WERI-Rb-1 (cell line): ENCODE data around the gene GRB7.
"Not testable (repeated sequence)": the region's sequence is repeated elsewhere in the genome, so short reads cannot be mapped to it uniquely, and the experiment has no call there.

ENCODE experiments used
- DNase-seq: peaks from one replicate; pipeline ENCODE4 v3.0.0-alpha.2; 2020
- H3K27ac ChIP-seq: fragments of 250-450 bp; sonication (Bioruptor Pico); 2 replicates; pipeline ENCODE4 v1.5.1; 2020; ENCODE audit warnings: mild to moderate bottlenecking, moderate library complexity
- H3K27me3 ChIP-seq: fragments of 250-450 bp; sonication (Bioruptor Pico); 2 replicates; pipeline ENCODE4 v1.5.1; 2021; ENCODE audit warnings: mild to moderate bottlenecking, low read depth, moderate library complexity; ENCODE audit not compliant: insufficient read depth, severe bottlenecking
- H3K36me3 ChIP-seq: fragments of 250-450 bp; sonication (Bioruptor Pico); 2 replicates; pipeline ENCODE4 v1.5.1; 2020; ENCODE audit warnings: mild to moderate bottlenecking, moderate library complexity
- H3K4me3 ChIP-seq: 2 replicates; pipeline ENCODE4 v1.5.1; 2011; ENCODE audit warnings: low read depth, mild to moderate bottlenecking, control low read depth, low read length
- H3K9me3 ChIP-seq: fragments of 250-450 bp; sonication (Bioruptor Pico); 2 replicates; pipeline ENCODE4 v1.5.1; 2021; ENCODE audit warnings: mild to moderate bottlenecking, moderate library complexity; ENCODE audit not compliant: severe bottlenecking
- CTCF ChIP-seq: IDR thresholded peaks from 2 replicates; pipeline ENCODE4 v1.5.1; 2011; ENCODE audit warnings: low read depth, mild to moderate bottlenecking, control low read depth, inconsistent platforms, low read length

GRB7 gene

GRCh38 chr17:39759204-39759603 is 21.5 kb downstream of the GRB7 start:
- no peak overlapping the region for H3K27ac ChIP-seq
- no peaks in the 10 kb centered on the region for H3K36me3 ChIP-seq
- no peak overlapping the region for H3K4me3 ChIP-seq
- H3K27me3 ChIP-seq, result no peaks in the 10 kb centered on the region
- TF ChIP-seq CTCF, result no peak
- H3K9me3 ChIP-seq, result no peaks in the 10 kb centered on the region
- no peak for DNase-seq

- no peaks in the 10 kb centered on the region for H3K36me3 ChIP-seq
- peaks cover 3% of the 10 kb centered on the region for H3K9me3 ChIP-seq
- no peak overlapping the region for H3K27ac ChIP-seq
- H3K4me3 ChIP-seq, result no peak overlapping the region
- H3K27me3 ChIP-seq, result no peaks in the 10 kb centered on the region
- no peak for TF ChIP-seq CTCF
- no peak for DNase-seq
Measured at GRCh38 chr17:39761861-39762496, 24.2 kb downstream of the GRB7 start.

- no peak for TF ChIP-seq CTCF
- Histone ChIP-seq H3K27me3 (no peaks in the 10 kb centered on the region), H3K4me3 (no peak overlapping the region), H3K27ac (no peak overlapping the region), H3K9me3 (peaks cover 3% of the 10 kb centered on the region), H3K36me3 (no peaks in the 10 kb centered on the region)
- DNase-seq, result no peak
Measured at GRCh38 chr17:39763051-39763820, 25.5 kb downstream of the GRB7 start.

- not testable (repeated sequence) for H3K36me3 ChIP-seq, H3K27ac ChIP-seq, DNase-seq, H3K27me3 ChIP-seq, H3K4me3 ChIP-seq, H3K9me3 ChIP-seq
Measured at GRCh38 chr17:39764171-39764570, 26.4 kb downstream of the GRB7 start.

- H3K27ac ChIP-seq, result no peak overlapping the region
- H3K27me3 ChIP-seq, result no peaks in the 10 kb centered on the region
- TF ChIP-seq CTCF, result no peak
- H3K36me3 ChIP-seq, result no peaks in the 10 kb centered on the region
- peaks cover 3% of the 10 kb centered on the region for H3K9me3 ChIP-seq
- DNase-seq, result no peak
- no peak overlapping the region for H3K4me3 ChIP-seq
Measured at GRCh38 chr17:39765175-39765574, 27.4 kb downstream of the GRB7 start.

- H3K27me3 ChIP-seq, result no peaks in the 10 kb centered on the region
- TF ChIP-seq CTCF, result no peak
- H3K36me3 ChIP-seq, result no peaks in the 10 kb centered on the region
- DNase-seq, result no peak
- H3K27ac ChIP-seq, result no peak overlapping the region
- peaks cover 3% of the 10 kb centered on the region for H3K9me3 ChIP-seq
- H3K4me3 ChIP-seq, result no peak overlapping the region
Measured at GRCh38 chr17:39765766-39766165, 28.0 kb downstream of the GRB7 start.
